Body of pancreas (tissue), 4 donors: Measurements from ENCODE around the gene ZNF391. TPM values are rescaled to one million over a fixed set of nuclear protein-coding genes. Genes with fewer than 3 reads are reported as not detected.

Experiments used
- ATAC-seq: fragments of 150-250 bp; one replicate; pipeline ENCODE4 v1.9.1; 2016
- DNase-seq, 4 donors: peaks; one replicate each; pipeline ENCODE4 v3.0.0-alpha.2; 2019
- H3K27ac ChIP-seq, 4 donors: fragments of 200-600 bp; sonication (generic); 1 replicate in 3 of 4; 2 replicates in 1 of 4; pipeline versions ENCODE4 v1.5.1 to v1.6.1; 2016 to 2019; ENCODE audit warnings: mild to moderate bottlenecking in 1 of 4, mixed read lengths in 1 of 4, moderate library complexity in 1 of 4
- H3K27me3 ChIP-seq, 2 donors: fragments of 200-600 bp; sonication (generic); one replicate each; pipeline ENCODE4 v1.6.0; 2016; ENCODE audit warnings: mild to moderate bottlenecking in 1 of 2
- H3K36me3 ChIP-seq, 2 donors: fragments of 200-600 bp; sonication (generic); replicated peaks in 1 of 2; 2 replicates each; pipeline ENCODE4 v1.5.1; 2016; ENCODE audit warnings: low read depth in 2 of 2; ENCODE audit not compliant: insufficient read depth in 1 of 2
- H3K4me1 ChIP-seq: fragments of 200-600 bp; sonication (generic); one replicate; pipeline ENCODE4 v1.6.0; 2016
- H3K4me3 ChIP-seq, 2 donors: fragments of 200-600 bp; sonication (generic); 1 replicate in 1 of 2; 2 replicates in 1 of 2; pipeline ENCODE4 v1.5.1; 2016 to 2019
- H3K9me3 ChIP-seq, 3 donors: fragments of 200-600 bp; sonication (generic); 1 replicate in 2 of 3; 2 replicates in 1 of 3; pipeline ENCODE4 v1.5.1; 2016
- POLR2A ChIP-seq, 3 donors: fragments of 450-650 bp; IDR thresholded peaks; one replicate each; pipeline ENCODE4 v1.6.1; 2016; ENCODE audit warnings: antibody characterized with exemption in 3 of 3, mild to moderate bottlenecking in 2 of 3
- WGBS, 2 donors: methylation state at CpG; one replicate each; pipeline ENCODE4 v1.1.5; 2017; 5-methylcytosine and 5-hydroxymethylcytosine counted together
- intact Hi-C: fragments of 100-400 bp; cut with DNase I; formaldehyde crosslinking; loops from one replicate; pipeline ENCODE4 v1.15.1; 2023
- total RNA-seq, 2 donors: library from RNA; depleted of rRNA; stranded (reverse); fragments of >200 nt; gene quantifications; one replicate each; pipeline ENCODE4 v1.1.0, GENCODE V29; 2016
- TF ChIP-seq, protein P1 (sequence below), 7 experiments: fragments of 450-650 bp in 4 of 7; fragments of 200-600 bp in 3 of 7; sonication (generic) in 3 of 7; IDR thresholded peaks; one replicate each; pipeline ENCODE4 v1.5.1; 2016 to 2019; ENCODE audit warnings: antibody characterized with exemption in 7 of 7

ZNF391 gene
- total RNA-seq, 2 donors from 2014 or later = 0.33 to 3.1 TPM

DNA sequence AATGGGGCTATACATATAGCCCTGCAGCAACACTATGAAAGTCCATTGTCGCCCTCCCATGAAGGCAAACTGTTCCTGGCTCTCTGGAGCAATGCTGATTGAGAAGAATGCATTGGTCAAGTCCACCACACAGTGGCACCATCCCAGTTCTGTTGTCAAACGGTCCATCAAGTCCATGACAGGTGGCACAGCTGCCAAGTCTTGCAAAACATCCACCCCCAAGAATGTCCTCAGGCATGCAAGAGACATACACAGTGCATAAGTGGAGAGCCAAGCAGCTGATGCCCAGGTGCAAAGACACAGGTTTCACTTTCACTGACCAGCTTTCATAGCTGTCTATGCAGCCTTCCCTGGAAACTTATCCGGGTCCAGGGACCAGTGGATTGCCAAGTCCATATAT, 17.5 kb downstream of the ZNF391 start:
- Histone ChIP-seq H3K4me1 (no peaks in the 10 kb centered on the region), H3K27ac (no peak overlapping the region), H3K36me3 (no peaks in the 10 kb centered on the region), H3K4me3 (no peak overlapping the region), H3K9me3 (peaks cover 0 to under 1% (median 0%) of the 10 kb centered on the region in 3 donors), H3K27me3 (no peaks in the 10 kb centered on the region)
- DNase-seq (no peak), ATAC-seq (no peak)
- intact Hi-C loops = no loop called here
- TF ChIP-seq, protein P1, sequence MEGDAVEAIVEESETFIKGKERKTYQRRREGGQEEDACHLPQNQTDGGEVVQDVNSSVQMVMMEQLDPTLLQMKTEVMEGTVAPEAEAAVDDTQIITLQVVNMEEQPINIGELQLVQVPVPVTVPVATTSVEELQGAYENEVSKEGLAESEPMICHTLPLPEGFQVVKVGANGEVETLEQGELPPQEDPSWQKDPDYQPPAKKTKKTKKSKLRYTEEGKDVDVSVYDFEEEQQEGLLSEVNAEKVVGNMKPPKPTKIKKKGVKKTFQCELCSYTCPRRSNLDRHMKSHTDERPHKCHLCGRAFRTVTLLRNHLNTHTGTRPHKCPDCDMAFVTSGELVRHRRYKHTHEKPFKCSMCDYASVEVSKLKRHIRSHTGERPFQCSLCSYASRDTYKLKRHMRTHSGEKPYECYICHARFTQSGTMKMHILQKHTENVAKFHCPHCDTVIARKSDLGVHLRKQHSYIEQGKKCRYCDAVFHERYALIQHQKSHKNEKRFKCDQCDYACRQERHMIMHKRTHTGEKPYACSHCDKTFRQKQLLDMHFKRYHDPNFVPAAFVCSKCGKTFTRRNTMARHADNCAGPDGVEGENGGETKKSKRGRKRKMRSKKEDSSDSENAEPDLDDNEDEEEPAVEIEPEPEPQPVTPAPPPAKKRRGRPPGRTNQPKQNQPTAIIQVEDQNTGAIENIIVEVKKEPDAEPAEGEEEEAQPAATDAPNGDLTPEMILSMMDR (IDR thresholded peaks at IDR 0.05) = no peak
- no peak for TF ChIP-seq POLR2A (IDR thresholded peaks at IDR 0.05)
- 64 to 69% methylated on average over 3 of the region's 3 CpGs for WGBS, 2 donors

DNA sequence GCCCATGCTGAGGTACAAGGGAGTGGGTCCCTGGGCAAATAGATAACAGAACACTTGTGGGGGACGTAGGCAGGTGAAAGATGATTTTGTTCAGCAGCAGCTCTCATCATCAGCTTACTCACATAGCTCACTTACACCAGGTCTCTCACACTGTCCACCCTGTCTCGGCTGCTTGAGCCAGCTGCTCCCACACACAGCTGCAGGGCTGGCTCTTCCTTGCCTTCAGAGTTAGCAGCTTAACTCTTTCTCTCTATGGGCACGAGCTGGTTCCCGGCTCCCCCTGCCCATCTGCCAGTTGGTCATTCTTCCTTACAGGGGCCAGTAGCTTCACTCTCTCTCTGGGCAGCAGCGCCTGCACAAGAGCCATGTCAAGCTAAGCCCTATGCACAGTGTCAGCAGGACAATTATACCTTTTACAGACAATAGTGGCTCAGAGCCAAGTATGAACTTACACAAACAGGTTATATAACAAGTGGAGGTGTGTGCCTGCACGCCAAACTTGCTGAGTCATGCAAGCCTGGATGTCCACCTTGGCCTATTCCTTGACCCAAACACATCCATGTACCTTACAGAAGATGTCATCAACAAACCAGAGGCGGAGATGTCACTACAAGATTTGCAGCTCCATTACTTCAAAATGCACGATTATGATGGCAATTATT, 18.7 kb downstream of the ZNF391 start:
- H3K9me3 ChIP-seq = no peaks in the 10 kb centered on the region
- H3K4me1 ChIP-seq = no peaks in the 10 kb centered on the region
- DNase-seq (no peak), ATAC-seq (no peak)
- H3K4me3 ChIP-seq = no peak overlapping the region
- 66 to 69% methylated on average over 7 to 8 of the region's 8 CpGs for WGBS, 2 donors
- intact Hi-C loops = no loop called here
- no peaks in the 10 kb centered on the region for H3K27me3 ChIP-seq
- TF ChIP-seq, protein P1 (IDR thresholded peaks at IDR 0.05) = no peak
- TF ChIP-seq POLR2A (IDR thresholded peaks at IDR 0.05) = no peak
- no peaks in the 10 kb centered on the region for H3K36me3 ChIP-seq
- H3K27ac ChIP-seq = no peak overlapping the region

- DNase-seq = no peak
- no peaks in the 10 kb centered on the region for H3K9me3 ChIP-seq
- WGBS, 2 donors = 82 to 84% methylated on average over 4 of the region's 4 CpGs
- no peaks in the 10 kb centered on the region for H3K27me3 ChIP-seq
- no peak overlapping the region for H3K27ac ChIP-seq
- H3K4me3 ChIP-seq = no peak overlapping the region
- intact Hi-C loops = no loop called here
- TF ChIP-seq, protein P1 (IDR thresholded peaks at IDR 0.05) = no peak
- TF ChIP-seq POLR2A (IDR thresholded peaks at IDR 0.05) = no peak
- H3K4me1 ChIP-seq = no peaks in the 10 kb centered on the region
- H3K36me3 ChIP-seq = no peaks in the 10 kb centered on the region
- no peak for ATAC-seq
Observed at GRCh38 chr6:27414300-27414699, 25.7 kb downstream of the ZNF391 start.

GRCh38 chr6:27414996-27415395, 26.4 kb downstream of the ZNF391 start:
- no peak for DNase-seq
- no peak overlapping the region for H3K4me3 ChIP-seq
- TF ChIP-seq, protein P1 (IDR thresholded peaks at IDR 0.05) = no peak
- TF ChIP-seq POLR2A (IDR thresholded peaks at IDR 0.05) = no peak
- H3K36me3 ChIP-seq = no peaks in the 10 kb centered on the region
- H3K27ac ChIP-seq = no peak overlapping the region
- WGBS, 2 donors = 70 to 82% methylated on average over 1 of the region's 1 CpG
- H3K27me3 ChIP-seq = no peaks in the 10 kb centered on the region
- intact Hi-C loops = no loop called here
- no peaks in the 10 kb centered on the region for H3K4me1 ChIP-seq
- ATAC-seq = no peak
- H3K9me3 ChIP-seq = no peaks in the 10 kb centered on the region

GRCh38 chr6:27415898-27416297, 27.3 kb downstream of the ZNF391 start:
- Histone ChIP-seq H3K9me3 (no peaks in the 10 kb centered on the region), H3K4me3 (no peak overlapping the region), H3K4me1 (no peaks in the 10 kb centered on the region), H3K27ac (no peak overlapping the region), H3K36me3 (no peaks in the 10 kb centered on the region), H3K27me3 (no peaks in the 10 kb centered on the region)
- 68 to 83% methylated on average over 2 of the region's 2 CpGs for WGBS, 2 donors
- no peak for DNase-seq
- no peak for ATAC-seq
- intact Hi-C loops = no loop called here
- TF ChIP-seq, protein P1 (IDR thresholded peaks at IDR 0.05) = no peak
- no peak for TF ChIP-seq POLR2A (IDR thresholded peaks at IDR 0.05)
